IPS-18c (cell line): ENCODE data around the gene TBC1D9B.

ENCODE experiments used
- H3K4me3 ChIP-seq: 2 replicates; pipeline ENCODE4 v1.7.0; 2013; ENCODE audit warnings: low read depth, mild to moderate bottlenecking, low read length, moderate library complexity; ENCODE audit not compliant: insufficient read depth
- H3K9me3 ChIP-seq: one replicate; pipeline ENCODE4 v1.6.1; 2013; ENCODE audit warnings: mild to moderate bottlenecking, low read length, moderate library complexity; ENCODE audit not compliant: control insufficient read depth, insufficient read depth

Gene TBC1D9B

DNA sequence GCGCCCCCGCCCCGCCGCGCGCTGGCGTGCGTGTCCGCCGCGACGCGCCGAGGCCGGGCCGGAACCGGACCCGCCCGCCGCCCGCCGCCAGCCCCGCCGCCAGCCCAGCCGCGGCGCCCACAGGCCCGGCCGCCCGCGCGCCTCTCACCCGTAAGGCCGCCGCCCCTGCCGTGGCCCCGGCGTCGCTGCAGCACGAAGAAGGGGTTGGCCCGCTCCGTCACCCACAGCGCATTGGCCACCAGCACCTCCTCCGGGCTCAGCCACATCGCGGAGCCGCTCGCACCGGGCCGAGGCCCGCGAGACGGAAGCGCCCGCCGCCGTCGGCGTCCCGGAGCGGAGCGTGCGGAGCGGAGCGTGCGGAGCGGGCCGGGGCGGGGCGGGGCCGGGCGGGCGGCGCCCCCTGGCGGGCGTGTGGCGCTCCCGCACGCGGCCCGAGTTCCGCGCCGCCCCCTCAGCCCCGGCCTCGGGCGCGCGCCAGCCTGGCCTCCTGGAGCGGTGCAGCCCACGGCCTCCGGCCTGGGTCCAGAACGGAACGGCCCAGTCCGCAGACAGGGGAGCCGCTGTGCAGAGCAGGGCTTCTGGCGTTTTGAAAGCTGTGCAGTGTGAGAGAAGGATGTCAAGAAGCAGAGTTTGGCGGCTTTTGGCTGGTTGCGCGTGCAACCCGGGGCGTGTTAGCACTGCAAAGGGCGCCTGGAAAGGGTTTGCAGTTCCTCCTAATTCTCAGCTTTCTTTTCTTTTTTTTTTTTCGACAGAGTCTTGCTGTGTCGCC is at the start of gene TBC1D9B:
TSS of gene TBC1D9B (minus strand) at position 342 of the 769 bp plus-strand sequence. CDS start at position 266, 76 bp downstream.
- H3K4me3 ChIP-seq = peak within 1 kb of the TSS; percentile 55
- H3K9me3 ChIP-seq = no peaks in the 10 kb centered on the region

DNA sequence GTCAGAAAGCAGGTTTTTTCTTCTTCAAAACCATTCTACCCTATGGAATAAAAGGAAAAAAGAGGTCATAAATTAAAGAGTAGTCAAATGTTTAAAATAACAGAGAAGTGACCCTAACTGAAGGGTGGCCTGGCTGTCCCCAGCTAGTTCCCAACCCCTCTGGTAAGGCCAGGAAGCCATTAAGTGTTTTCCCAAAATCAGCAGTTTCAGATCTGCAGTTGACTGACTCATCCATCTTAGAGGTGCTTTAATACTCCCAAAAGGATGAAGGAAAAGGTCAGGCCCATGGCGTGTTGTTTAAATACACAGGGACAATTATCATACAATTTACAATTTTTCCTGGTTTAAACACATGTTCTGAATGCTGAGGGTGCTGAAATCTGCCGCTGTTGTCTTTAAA is 47.9 kb upstream of the TBC1D9B start:
- no peaks in the 10 kb centered on the region for H3K9me3 ChIP-seq
- H3K4me3 ChIP-seq = no peak overlapping the region

DNA sequence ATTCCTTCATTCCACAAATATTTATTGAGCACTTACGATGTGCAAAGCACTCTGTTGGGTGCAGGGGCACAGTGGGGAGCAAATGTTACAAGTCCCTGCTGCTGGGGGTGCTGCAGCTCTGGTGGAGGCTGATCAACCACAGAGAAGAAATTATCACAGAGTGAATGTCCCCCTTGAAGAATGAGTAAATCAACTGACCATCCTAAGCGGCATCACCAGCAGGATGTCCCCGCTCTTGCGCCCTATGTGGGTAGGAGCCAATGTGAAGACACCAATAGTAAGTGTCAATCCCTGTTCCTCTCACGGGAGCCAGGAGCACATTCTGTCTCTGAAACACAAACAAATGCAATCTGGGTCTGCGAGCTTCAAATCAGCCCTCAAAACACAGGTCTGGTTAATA is 47.4 kb upstream of the TBC1D9B start:
- Histone ChIP-seq H3K9me3 (no peaks in the 10 kb centered on the region), H3K4me3 (no peak overlapping the region)

DNA sequence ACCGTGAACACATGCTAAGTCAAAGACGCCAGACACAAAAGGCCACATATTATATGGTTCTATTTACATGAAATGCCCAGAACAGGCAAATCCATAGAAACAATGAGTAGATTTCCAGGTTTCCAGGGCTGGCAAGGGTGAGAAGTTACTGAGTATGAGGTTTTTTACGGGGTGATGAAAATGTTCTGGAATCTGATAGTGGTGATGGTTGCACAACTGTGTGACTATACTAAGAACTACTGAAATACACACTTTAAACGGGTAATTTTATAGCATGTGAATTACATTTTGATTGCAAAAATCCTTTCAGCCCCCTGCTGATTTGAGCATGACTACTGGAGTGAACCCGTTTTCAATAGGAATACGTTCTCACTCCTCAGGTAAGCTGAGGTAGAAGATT is 46.7 kb upstream of the TBC1D9B start:
- no peak overlapping the region for H3K4me3 ChIP-seq
- no peaks in the 10 kb centered on the region for H3K9me3 ChIP-seq

DNA sequence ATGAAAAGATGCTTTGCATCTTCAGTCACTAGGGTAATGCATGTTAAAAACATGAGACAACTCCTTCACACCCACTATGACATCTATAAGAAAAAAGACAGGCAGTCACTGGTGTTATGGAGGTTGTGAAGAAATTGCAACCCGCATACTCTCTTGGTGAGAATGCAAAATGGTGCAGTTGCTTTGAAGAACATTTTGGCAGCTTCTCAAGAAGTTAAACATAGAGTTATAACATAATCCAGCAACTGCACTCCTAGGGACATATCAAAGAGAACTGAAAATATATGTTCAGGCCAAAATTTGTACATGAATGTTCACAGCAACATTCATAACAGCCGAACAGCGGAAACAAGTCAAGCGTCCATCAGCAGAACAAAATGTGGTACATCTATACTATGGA is 46.3 kb upstream of the TBC1D9B start:
- Histone ChIP-seq H3K4me3 (no peak overlapping the region), H3K9me3 (no peaks in the 10 kb centered on the region)

DNA sequence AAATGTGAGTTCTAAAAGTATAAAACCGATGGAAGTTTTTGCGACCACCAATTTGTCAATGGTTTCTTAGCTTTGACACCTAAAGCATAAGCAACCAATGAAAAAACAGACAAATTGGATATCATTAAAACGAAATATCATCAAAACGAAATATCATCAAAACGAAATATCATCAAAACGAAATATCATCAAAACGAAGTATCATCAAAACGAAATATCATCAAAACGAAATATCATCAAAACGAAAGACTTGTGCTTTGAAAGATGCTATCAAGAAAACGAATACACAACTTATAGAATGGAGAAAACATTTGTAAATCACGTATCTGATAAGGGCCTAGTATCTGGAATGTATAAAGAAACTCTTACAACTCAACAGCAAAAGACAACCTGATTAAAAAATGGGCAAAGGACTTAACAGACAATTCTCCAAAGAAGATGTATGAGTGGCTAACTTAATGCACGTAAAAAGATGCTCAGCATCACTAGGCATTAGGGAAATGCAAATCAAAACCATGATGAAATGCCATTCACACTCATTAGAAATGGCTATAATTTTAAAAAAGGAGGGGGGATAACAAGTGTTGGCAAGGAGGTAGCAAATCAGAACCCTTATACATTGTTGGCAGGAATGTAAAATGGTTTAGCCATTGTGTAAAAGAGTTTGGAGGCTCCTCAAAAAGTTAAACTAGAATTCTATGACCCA is 29.4 kb upstream of the TBC1D9B start:
- Histone ChIP-seq H3K4me3 (no peak overlapping the region), H3K9me3 (no peaks in the 10 kb centered on the region)

DNA sequence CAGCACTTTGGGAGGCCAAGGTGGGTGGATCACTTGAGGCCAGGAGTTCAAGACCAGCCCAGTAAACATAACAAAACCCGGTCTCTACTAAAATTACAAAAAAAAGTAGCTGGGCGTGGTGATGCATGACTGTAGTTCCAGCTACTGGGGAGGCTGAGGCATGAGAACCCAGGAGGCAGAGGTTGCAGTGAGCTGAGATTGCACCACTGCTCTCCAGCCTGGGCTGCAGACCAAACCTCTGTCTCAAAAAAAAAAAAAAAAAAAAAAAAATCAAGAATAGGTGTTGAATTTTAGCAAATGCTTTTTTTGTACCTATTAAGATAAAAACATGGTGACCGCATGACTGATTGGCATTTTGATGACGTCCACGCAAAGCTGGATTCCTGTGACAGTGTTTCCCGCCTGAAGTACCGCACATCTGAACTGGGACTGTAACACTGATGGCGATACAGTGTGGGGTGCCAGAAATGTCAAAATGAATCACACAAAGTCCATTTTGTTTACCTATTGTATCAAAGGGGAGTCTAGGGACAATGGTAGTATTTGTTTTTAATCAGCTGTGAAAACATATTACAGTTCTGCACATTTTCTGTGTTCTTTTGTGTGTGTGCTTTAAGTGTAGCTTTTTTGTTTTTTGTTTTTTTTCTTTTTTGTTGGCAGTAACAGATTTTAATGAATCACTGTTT is 23.2 kb upstream of the TBC1D9B start:
- Histone ChIP-seq H3K4me3 (no peak overlapping the region), H3K9me3 (no peaks in the 10 kb centered on the region)

DNA sequence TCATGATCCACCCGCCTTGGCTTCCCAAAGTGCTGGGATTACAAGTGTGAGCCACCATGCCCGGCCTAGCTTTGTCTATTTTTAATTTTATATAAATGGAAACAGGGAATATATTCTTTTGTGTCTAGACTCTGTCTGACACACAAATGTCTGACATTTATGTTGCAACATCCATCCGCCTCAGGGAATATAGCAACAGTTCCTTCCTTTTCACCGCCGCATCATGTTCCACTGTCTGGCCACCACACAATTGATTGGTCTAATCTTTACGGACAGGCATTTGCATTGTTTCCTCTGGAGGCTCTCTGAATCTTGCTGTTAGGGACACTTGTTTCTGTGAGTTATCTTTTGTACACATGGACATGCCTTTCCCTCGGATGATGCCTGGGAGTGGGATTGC is 20.1 kb upstream of the TBC1D9B start:
- no peak overlapping the region for H3K4me3 ChIP-seq
- no peaks in the 10 kb centered on the region for H3K9me3 ChIP-seq

DNA sequence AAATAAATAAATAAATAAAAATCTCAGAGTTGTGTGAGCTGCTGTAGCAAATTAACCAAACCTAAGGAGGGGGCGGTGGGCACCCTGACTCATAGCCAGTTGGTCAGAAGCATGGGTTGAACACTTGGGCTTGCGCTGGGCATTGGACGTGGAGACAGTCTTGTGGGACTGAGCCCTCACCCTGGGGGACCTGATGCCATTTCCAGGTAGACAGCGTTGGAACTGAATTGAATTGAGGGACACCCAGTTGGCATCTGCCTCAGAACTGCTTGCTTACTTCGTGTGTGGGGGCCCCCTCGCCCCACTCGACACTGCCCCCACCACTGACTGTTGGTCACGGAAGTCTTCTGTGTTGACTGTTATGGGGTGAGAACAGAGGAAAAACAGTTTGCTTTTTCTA is 19.0 kb upstream of the TBC1D9B start:
- no peak overlapping the region for H3K4me3 ChIP-seq

DNA sequence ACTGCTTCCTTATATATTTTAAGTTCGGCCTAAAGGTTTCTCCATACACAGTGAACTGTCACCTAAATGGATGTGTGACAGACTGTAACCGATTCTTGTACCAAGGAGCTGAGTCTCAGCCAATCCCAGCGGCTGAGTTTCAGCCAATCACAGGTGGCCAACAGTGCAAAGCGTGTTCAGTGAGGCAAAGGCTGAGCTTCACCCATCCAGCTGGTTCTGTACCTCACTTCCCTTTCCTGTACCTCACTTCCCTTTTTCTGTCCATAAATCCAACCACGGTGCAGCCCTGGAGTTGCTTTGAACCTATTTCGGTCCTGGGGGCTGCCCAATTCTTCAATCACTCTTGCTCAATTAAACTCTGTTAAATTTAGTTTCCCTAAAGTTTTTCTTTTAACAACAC is 15.7 kb upstream of the TBC1D9B start:
- Histone ChIP-seq H3K9me3 (no peaks in the 10 kb centered on the region), H3K4me3 (no peak overlapping the region)

More for the DNA sequence above, 19.0 kb upstream of the TBC1D9B start:
- no peaks in the 10 kb centered on the region for H3K9me3 ChIP-seq

DNA sequence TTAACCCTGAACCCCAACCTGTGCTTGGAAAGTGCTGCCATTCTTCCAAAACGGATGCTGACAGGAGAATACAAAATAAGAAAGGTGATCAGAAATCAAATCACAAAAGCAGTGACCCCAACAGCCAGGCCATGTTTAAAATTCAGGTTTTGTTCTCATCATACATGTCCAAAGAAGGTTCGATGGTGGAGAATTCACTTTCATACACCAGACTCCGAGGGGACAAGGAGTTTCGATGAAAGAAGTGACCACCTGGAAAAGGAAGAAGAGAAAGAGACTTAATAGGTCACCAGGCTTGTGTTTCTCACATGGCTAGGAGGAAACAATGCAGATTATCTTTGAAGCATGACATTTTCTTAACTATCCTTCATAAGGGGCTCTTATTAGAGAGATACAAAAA is 12.5 kb upstream of the TBC1D9B start:
- H3K9me3 ChIP-seq = no peaks in the 10 kb centered on the region
- H3K4me3 ChIP-seq = no peak overlapping the region

DNA sequence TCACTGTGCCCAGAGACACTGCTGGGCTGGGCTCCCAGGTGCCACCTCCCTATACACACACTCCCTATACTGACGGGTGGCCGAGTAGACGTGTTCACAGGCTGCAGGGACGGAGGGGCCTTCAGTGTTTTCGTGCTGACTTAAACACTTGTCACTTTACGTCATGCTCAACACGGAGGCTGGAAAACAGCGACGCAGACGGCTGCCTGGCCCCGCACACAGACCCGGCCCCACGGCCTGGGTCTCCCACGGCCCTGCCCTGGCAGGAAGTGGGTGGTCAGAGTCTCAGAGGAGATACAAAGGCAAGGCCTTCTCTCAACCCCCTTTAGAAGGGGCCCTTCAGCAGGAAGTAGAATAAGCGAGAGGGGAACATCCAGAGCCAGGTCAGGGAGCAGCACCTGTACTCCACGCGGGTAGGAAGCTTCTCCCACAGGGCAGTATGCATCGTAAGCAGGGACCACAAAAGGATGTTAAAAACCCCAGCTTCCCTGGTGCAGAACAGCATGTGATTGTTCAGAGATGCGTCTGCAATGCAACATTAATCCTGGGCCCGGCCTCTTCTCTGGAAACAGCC is 11.9 kb upstream of the TBC1D9B start:
- no peak overlapping the region for H3K4me3 ChIP-seq
- no peaks in the 10 kb centered on the region for H3K9me3 ChIP-seq

DNA sequence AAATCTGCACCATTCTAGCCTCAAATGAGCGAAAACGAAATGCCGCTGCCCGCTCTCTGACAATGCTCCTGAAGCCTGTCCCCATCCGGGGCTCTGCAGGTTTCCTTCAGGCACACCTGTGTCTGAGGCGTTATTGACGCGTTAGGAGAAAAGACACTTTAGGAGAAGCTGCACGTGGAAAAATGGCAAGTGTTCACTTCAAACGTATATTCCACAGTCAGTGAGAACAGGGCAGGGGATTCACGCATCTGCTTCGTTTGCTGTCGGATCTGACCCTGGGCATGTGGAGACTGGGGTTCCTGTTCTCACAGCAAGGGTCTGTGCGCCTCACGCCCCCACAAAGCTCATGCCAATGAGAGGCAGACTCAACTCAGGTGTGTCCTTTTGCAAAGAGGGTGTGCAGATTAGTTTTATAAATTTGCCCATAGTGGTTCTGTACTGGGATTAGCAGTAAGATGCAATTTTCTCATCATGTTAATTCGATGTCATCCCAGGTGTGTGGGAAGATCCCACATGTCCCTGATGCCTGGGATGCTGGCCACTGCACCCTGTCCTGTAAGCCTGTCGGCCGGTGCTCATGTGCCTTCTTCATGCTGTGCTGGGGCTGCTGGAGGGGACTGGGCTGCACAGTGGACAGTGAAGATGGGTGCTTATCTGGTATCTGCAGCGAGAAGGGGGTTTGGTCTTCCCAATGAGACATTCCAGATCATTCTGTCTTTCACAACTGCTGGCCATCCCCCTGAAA is 11.2 kb upstream of the TBC1D9B start:
- Histone ChIP-seq H3K9me3 (no peaks in the 10 kb centered on the region), H3K4me3 (no peak overlapping the region)

DNA sequence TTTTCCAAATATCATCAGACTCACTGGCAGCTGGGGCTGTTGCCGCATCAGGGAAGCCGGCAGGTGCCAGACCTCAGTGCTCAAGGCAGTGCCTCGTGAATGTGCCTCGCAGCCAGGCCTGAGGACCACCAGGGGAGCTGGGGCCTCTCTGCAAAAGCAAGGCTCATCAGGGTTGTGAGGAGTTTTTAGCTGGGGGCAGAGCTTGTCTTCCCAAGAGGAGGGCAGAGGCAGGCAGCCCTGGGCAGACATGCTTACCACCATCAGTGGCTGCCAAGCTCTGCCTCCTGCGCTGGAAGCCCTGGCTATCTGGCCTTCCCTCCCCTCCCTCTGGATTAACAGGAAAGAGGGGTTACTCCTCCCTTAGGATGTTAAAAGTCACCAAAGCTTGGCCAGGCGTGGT is 8.8 kb upstream of the TBC1D9B start:
- Histone ChIP-seq H3K9me3 (no peaks in the 10 kb centered on the region), H3K4me3 (no peak overlapping the region)

DNA sequence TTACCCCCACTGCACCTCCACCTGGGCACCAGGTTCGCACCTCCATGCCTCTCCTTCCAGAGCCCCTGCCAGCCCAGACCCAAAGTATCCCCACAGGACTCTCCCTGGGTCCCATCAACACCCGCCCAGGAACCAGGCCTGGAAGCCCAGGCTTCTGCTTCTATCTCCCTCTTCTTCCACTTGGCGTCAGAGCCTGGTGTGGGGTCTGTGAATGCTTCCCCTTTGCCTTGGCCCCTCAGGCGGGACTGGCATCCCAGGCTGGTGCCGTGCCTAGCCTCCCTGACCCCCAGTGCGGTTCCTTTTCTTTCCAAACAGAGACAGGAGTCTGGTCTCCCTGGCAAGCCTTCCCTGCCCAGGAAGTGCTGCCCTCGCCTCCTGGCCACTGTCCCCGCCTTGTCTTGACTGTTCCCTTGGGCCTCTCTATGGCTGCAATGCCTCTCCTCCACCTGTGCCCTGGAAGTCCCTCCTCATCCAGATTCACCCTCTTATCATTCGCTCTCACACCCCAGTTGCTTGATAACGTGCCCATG is 7.8 kb upstream of the TBC1D9B start:
- Histone ChIP-seq H3K4me3 (no peak overlapping the region), H3K9me3 (no peaks in the 10 kb centered on the region)

DNA sequence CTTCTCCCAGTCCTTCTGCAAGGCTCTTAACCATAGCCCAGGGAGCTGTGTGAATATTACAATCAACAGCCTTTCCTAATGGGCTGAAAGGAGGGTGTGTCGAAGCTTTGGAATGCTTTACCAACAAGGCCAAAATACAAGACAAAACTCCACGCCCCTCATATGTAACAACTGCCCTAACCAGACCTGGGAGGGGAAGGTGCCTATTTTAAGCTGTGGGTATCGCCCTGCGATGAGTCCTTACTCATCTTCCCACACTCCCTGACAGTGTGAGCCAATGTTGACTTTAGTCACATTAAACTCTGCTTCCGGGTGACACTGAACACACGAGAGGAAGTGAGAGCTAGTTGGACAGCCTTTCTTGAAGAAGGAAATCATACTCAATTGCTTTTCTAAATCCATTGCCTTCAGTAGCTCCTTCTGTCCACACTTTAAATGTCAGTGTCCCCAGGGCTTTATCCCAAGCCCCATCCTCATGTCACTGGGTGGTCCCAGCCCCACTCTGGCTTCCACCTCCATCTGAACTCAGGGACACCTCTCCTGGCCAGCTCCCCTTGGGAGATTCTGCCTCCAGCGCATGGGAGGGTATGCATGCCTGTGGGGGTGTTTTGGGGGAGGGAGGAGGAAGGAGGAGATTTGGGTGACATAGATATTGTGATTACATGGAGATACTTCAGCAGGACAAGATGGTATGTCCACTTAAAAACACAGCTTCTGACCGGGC is 6.5 kb upstream of the TBC1D9B start:
- no peak overlapping the region for H3K4me3 ChIP-seq

More for the DNA sequence above, 6.5 kb upstream of the TBC1D9B start:
- H3K9me3 ChIP-seq = no peaks in the 10 kb centered on the region
